Thoracic aorta (tissue), 2 donors: ENCODE results near the gene MAD1L1. TPM values are rescaled to one million over a fixed set of nuclear protein-coding genes. Genes with fewer than 3 reads are reported as not detected.

Source experiments
- ATAC-seq: fragments of 150-250 bp; one replicate; pipeline ENCODE4 v1.8.0; 2017; ENCODE audit warnings: low read depth; ENCODE audit not compliant: insufficient number of reproducible peaks, low FRiP score
- DNase-seq: peaks from one replicate; pipeline ENCODE4 v3.0.0-alpha.2; 2020; ENCODE audit warnings: low spot score
- H3K27ac ChIP-seq, 2 donors: fragments of 200-600 bp; sonication (generic); 1 replicate in 1 of 2; 2 replicates in 1 of 2; pipeline ENCODE4 v1.5.1; 2016; ENCODE audit warnings: mild to moderate bottlenecking in 2 of 2, moderate library complexity in 2 of 2
- H3K27me3 ChIP-seq: fragments of 200-600 bp; sonication (generic); replicated peaks from 2 replicates; pipeline ENCODE4 v1.6.0; 2016; ENCODE audit warnings: mild to moderate bottlenecking; ENCODE audit not compliant: insufficient read depth
- H3K36me3 ChIP-seq: fragments of 200-600 bp; sonication (generic); one replicate; pipeline ENCODE4 v1.5.1; 2016
- H3K4me1 ChIP-seq, 2 donors: fragments of 200-600 bp; sonication (generic); 1 replicate in 1 of 2; 2 replicates in 1 of 2; pipeline versions ENCODE4 v1.5.1 to v1.6.0; 2016; ENCODE audit warnings: low read depth in 2 of 2, mild to moderate bottlenecking in 1 of 2; ENCODE audit not compliant: control insufficient read depth in 1 of 2
- H3K4me3 ChIP-seq: fragments of 200-600 bp; sonication (generic); 2 replicates; pipeline ENCODE4 v1.5.1; 2016; ENCODE audit warnings: mild to moderate bottlenecking
- H3K9me3 ChIP-seq: fragments of 200-600 bp; sonication (generic); 2 replicates; pipeline ENCODE4 v1.5.1; 2016
- total RNA-seq, 2 donors: library from RNA; depleted of rRNA; stranded (reverse); fragments of >200 nt; gene quantifications; one replicate each; pipeline versions ENCODE4 v1.1.0 to v1.2.3, GENCODE V29; 2016
- TF ChIP-seq, protein P1 (sequence below): fragments of 200-600 bp; sonication (generic); IDR thresholded peaks from one replicate; pipeline ENCODE4 v1.5.1; 2019; ENCODE audit warnings: antibody characterized with exemption

MAD1L1 gene
- total RNA-seq, 2 donors from 2014 or later = 27.4 to 41.3 TPM

DNA sequence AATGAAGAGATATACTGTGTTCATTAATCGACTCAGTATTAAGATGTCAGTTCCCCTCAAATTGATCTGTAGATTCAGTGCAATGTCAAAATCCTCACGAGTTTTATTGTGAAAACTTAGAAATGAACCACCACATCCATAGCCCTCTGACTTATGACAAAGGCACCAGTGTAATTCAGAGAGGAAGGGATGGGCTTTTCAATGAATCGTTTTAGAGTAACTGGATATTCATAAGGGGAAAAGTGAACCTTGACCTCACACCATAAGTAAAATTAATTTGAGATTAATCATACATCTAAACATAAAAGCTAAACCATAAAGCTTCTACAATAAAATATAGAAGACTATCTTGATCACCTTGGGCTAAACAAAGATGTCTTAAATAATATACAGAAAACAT lies 434.6 kb downstream of the MAD1L1 start:
- TF ChIP-seq, protein P1, sequence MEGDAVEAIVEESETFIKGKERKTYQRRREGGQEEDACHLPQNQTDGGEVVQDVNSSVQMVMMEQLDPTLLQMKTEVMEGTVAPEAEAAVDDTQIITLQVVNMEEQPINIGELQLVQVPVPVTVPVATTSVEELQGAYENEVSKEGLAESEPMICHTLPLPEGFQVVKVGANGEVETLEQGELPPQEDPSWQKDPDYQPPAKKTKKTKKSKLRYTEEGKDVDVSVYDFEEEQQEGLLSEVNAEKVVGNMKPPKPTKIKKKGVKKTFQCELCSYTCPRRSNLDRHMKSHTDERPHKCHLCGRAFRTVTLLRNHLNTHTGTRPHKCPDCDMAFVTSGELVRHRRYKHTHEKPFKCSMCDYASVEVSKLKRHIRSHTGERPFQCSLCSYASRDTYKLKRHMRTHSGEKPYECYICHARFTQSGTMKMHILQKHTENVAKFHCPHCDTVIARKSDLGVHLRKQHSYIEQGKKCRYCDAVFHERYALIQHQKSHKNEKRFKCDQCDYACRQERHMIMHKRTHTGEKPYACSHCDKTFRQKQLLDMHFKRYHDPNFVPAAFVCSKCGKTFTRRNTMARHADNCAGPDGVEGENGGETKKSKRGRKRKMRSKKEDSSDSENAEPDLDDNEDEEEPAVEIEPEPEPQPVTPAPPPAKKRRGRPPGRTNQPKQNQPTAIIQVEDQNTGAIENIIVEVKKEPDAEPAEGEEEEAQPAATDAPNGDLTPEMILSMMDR = no peak
- no peak for ATAC-seq

DNA sequence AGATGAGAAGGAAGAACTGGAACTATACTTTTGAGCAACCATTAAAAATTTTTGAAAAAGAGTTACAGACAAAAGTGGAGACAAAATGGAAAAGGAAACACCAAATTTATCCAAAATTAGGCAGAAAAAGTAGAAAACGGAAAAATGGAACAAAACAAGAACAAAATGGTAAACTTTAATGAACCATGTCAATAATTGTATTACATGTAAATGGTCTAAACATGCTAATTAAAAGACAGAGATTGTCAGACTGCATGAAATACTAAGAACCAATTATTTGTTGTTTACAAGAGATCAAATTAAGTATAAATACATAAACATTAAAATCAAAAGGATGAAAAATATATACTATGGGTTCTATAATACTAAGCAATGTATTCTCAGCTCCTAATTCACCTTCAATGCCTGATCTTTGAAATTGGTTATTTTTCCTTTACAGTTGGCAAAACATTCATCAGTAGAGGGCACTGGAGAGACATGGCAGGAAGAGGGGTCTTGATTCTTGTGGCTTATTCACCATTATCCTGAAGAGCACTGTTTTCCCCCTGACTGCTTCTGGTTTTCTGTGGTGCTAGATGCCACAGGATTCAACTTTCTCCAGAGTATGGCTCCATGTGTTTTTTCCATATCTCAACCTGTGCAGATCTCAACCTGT lies 437.7 kb downstream of the MAD1L1 start:
- TF ChIP-seq, protein P1 = no peak
- no peak for ATAC-seq
- Histone ChIP-seq H3K27me3 (no peaks in the 10 kb centered on the region), H3K4me1 (no peaks in the 10 kb centered on the region), H3K9me3 (peaks cover 15% of the 10 kb centered on the region), H3K27ac (no peak overlapping the region), H3K4me3 (no peak overlapping the region), H3K36me3 (no peaks in the 10 kb centered on the region)
- DNase-seq = no peak

More for the DNA sequence above, 434.6 kb downstream of the MAD1L1 start:
- no peak overlapping the region for H3K27ac ChIP-seq
- no peaks in the 10 kb centered on the region for H3K4me1 ChIP-seq
- no peaks in the 10 kb centered on the region for H3K27me3 ChIP-seq
- DNase-seq = no peak
- no peak overlapping the region for H3K4me3 ChIP-seq
- no peaks in the 10 kb centered on the region for H3K36me3 ChIP-seq
- H3K9me3 ChIP-seq = peaks cover 15% of the 10 kb centered on the region

DNA sequence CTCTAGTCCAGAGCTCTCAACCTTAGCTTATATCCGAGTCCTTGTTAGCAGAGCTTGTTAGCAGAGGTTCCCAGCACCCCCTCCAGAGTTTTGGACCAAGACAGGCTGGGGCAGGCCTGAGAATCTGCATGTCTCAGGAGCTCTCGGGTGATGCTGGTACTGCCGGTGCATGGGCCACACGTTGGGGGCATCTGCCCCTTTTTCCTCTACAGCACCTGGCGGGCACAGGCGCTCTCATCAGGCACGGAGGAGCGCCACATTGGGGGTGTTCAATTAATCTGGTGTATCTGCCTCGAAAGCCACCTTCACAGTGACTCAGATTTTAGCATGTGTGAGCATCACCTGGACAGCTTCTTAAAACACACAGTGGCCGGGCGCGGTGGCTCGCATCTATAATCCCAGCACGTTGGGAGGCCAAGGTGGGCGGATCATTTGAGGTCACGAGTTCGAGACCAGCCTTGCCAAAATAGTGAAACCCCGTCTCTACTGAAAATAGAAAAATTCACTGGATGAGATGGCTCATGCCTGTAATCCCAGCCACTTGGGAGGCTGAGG lies 445.0 kb downstream of the MAD1L1 start:
- H3K27me3 ChIP-seq = no peaks in the 10 kb centered on the region
- H3K4me3 ChIP-seq = no peak overlapping the region
- DNase-seq = no peak
- H3K4me1 ChIP-seq = no peaks in the 10 kb centered on the region
- ATAC-seq = no peak
- TF ChIP-seq, protein P1 = no peak
- H3K9me3 ChIP-seq = peaks cover 7% of the 10 kb centered on the region
- no peak overlapping the region for H3K27ac ChIP-seq
- no peaks in the 10 kb centered on the region for H3K36me3 ChIP-seq

DNA sequence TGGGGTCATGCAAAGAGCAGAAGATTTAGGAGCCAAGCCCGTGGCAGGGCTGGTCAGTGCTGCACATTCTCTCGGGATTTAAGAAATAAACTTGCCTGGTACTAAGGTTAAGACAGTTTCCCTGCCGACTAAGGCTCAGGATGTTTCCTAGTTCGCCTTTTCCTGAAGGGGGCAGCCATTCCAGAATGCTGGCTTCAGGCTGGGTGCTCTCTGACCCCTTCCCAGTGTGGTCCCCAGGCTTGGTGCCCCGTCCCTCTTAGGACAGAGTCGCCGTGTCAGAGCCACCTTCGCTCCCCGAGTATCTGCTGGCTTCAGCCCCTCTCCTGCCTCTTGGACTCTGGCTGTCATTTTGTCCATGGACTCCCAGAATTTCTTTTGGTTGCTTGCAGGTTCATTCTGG lies 445.5 kb downstream of the MAD1L1 start:
- DNase-seq (no peak), ATAC-seq (no peak)
- Histone ChIP-seq H3K4me1 (no peaks in the 10 kb centered on the region), H3K9me3 (peaks cover 7% of the 10 kb centered on the region), H3K36me3 (no peaks in the 10 kb centered on the region), H3K27ac (no peak overlapping the region), H3K4me3 (no peak overlapping the region), H3K27me3 (no peaks in the 10 kb centered on the region)
- TF ChIP-seq, protein P1 = no peak

DNA sequence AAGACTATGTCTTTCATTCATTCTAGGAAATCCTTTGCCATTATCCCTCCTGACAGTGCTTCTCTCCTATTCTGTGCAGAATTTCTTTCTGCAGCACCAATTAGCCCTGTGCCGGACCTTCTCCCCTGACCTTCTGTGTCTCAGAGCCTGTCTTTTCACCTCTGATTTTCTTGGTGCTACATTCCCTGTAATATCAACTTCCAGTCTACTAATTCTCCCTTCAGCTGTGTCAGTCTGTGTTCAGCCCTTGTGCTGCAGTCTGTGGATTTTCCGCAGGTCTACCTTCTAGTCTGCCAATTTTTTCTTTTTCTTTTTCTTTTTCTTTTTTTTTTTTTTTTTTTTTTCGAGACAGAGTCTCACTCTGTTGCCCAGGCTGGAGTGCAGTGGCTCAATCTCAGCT lies 446.9 kb downstream of the MAD1L1 start:
- Histone ChIP-seq H3K27ac (no peak overlapping the region), H3K4me1 (no peaks in the 10 kb centered on the region), H3K9me3 (peaks cover 7% of the 10 kb centered on the region), H3K36me3 (no peaks in the 10 kb centered on the region), H3K4me3 (no peak overlapping the region), H3K27me3 (no peaks in the 10 kb centered on the region)
- TF ChIP-seq, protein P1 = no peak
- DNase-seq = no peak
- ATAC-seq = no peak
